OCI-LY7 (cell line): ENCODE data around the gene BASP1. TPM values are rescaled to one million over a fixed set of nuclear protein-coding genes. Genes with fewer than 3 reads are reported as not detected.
"Not testable (repeated sequence)": the region's sequence is repeated elsewhere in the genome, so short reads cannot be mapped to it uniquely, and the experiment has no call there.

Experiments
- BruUV-seq: library from RNA; stranded (reverse); fragments of 400-500 nt; replicated peaks from 2 replicates; lab custom pipeline; 2021; lab: Mats Ljungman, UMichigan
- CTCF ChIA-PET: fragments of 300-600 bp; sonication (Branson Sonifier 250); formaldehyde crosslinking; loops from one replicate; lab custom pipeline; 2022; ENCODE audit warnings: antibody characterized with exemption; ENCODE audit not compliant: unreplicated experiment; lab: Charles Lee
- POLR2A ChIA-PET: fragments of 300-600 bp; sonication (Branson Sonifier 250); formaldehyde crosslinking; loops from one replicate; lab custom pipeline; 2022; ENCODE audit warnings: antibody characterized with exemption; lab: Charles Lee
- DNase-seq: peaks from one replicate; pipeline ENCODE4 v3.0.0-alpha.2; 2015; ENCODE audit warnings: low spot score
- H2AFZ ChIP-seq: fragments of 200-600 bp; sonication (generic), shearing (Covaris generic); 2 replicates; pipeline ENCODE4 v1.6.1; 2014; ENCODE audit warnings: mild to moderate bottlenecking, antibody characterized with exemption, low read length, moderate library complexity
- H3K27ac ChIP-seq: fragments of 200-600 bp; sonication (generic); 2 replicates; pipeline ENCODE4 v1.5.1; 2014; ENCODE audit warnings: mixed run types, low read depth, mild to moderate bottlenecking, moderate library complexity, low read length, inconsistent platforms; ENCODE audit not compliant: poor library complexity, severe bottlenecking
- H3K36me3 ChIP-seq: fragments of 200-600 bp; sonication (generic); 2 replicates; pipeline ENCODE4 v1.6.1; 2014; ENCODE audit warnings: mild to moderate bottlenecking, antibody characterized with exemption, low read length, moderate library complexity, mixed read lengths; ENCODE audit not compliant: insufficient read depth
- H3K4me1 ChIP-seq: fragments of 200-600 bp; sonication (generic); 2 replicates; pipeline ENCODE4 v1.5.1; 2014; ENCODE audit warnings: mild to moderate bottlenecking, low read length; ENCODE audit not compliant: insufficient read depth, poor library complexity, severe bottlenecking
- H3K4me2 ChIP-seq: fragments of 200-600 bp; sonication (generic); 2 replicates; pipeline ENCODE4 v1.6.1; 2014; ENCODE audit warnings: mild to moderate bottlenecking, low read length
- H3K4me3 ChIP-seq: fragments of 200-600 bp; sonication (generic); 2 replicates; pipeline ENCODE4 v1.5.1; 2014; ENCODE audit warnings: mild to moderate bottlenecking, low read depth, low read length; ENCODE audit not compliant: poor library complexity, severe bottlenecking
- H3K79me2 ChIP-seq: fragments of 200-600 bp; sonication (generic); 2 replicates; pipeline ENCODE4 v1.6.1; 2016; ENCODE audit warnings: low read depth, mild to moderate bottlenecking, low read length, moderate library complexity, mixed read lengths; ENCODE audit not compliant: insufficient read depth
- H3K9me2 ChIP-seq: fragments of 200-600 bp; sonication (generic); 2 replicates; pipeline ENCODE4 v1.6.1; 2016; ENCODE audit warnings: mild to moderate bottlenecking, low read length, mixed read lengths; ENCODE audit not compliant: insufficient read depth
- H3K9me3 ChIP-seq: fragments of 200-600 bp; sonication (generic); 2 replicates; pipeline ENCODE4 v1.6.1; 2014; ENCODE audit warnings: mild to moderate bottlenecking, mixed run types, low read length, mixed read lengths
- H4K20me1 ChIP-seq: fragments of 200-600 bp; sonication (generic); 2 replicates; pipeline ENCODE4 v1.6.1; 2014; ENCODE audit warnings: mild to moderate bottlenecking, antibody characterized with exemption, low read length, moderate library complexity, mixed read lengths; ENCODE audit not compliant: insufficient read depth
- EZH2phosphoT487 ChIP-seq: fragments of 200-600 bp; sonication (generic); IDR thresholded peaks from 2 replicates; pipeline ENCODE4 v1.6.1; 2018; ENCODE audit warnings: low read depth, borderline replicate concordance, mild to moderate bottlenecking, mixed run types, antibody characterized with exemption, low read length, moderate library complexity, mixed read lengths
- intact Hi-C: fragments of 100-400 bp; cut with micrococcal nuclease; formaldehyde crosslinking; loops from one replicate; pipeline ENCODE4 v1.10.0; 2022; ENCODE audit not compliant: unreplicated experiment
- total RNA-seq, 2 experiments: library from RNA; depleted of rRNA in 1 of 2; stranded (reverse); fragments of >200 nt in 1 of 2; shearing (Covaris generic) in 1 of 2; gene quantifications; 2 replicates each; pipeline ENCODE4 v1.2.3, GENCODE V29; 2014 to 2022
- TF ChIP-seq, protein P1 (sequence below): fragments of 200-600 bp; sonication (generic); conservative IDR thresholded peaks from 2 replicates; pipeline ENCODE4 v1.5.1; 2014; ENCODE audit warnings: mild to moderate bottlenecking, antibody characterized with exemption, low read length, moderate library complexity, mixed read lengths

The BASP1 gene
- total RNA-seq, 2 experiments from 2014 or later: 23.4 to 64.8 TPM

DNA sequence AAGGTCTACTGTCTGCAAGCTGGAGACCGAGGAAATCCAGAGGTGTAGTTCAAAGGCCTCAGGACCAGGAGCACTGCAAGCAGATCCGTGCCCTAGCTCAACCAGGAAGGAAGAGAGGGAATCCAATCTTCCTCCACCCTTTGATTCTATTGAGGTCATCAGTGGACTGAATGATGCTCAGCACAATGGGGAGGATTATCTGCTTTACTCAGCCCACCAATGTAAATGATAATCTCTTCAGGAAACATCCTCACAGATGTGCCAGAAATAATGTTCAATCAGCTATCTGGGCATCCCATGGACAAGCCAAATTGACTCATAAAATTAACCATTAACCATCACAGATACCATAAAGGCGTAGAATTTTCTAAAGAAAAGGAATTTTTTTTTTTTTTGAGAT lies 92.0 kb downstream of the BASP1 start:
- ChIA-PET CTCF (no interaction called here), POLR2A (interaction anchor here (1.1 kb wide), 1 partner anchor 53 kb away, joined by 3 read pairs; no protein-coding TSS in a partner anchor)
- no peaks in the 10 kb centered on the region for H3K79me2 ChIP-seq
- H3K36me3 ChIP-seq: no peaks in the 10 kb centered on the region
- peaks cover 4% of the 10 kb centered on the region for H3K4me1 ChIP-seq
- TF ChIP-seq, protein P1, sequence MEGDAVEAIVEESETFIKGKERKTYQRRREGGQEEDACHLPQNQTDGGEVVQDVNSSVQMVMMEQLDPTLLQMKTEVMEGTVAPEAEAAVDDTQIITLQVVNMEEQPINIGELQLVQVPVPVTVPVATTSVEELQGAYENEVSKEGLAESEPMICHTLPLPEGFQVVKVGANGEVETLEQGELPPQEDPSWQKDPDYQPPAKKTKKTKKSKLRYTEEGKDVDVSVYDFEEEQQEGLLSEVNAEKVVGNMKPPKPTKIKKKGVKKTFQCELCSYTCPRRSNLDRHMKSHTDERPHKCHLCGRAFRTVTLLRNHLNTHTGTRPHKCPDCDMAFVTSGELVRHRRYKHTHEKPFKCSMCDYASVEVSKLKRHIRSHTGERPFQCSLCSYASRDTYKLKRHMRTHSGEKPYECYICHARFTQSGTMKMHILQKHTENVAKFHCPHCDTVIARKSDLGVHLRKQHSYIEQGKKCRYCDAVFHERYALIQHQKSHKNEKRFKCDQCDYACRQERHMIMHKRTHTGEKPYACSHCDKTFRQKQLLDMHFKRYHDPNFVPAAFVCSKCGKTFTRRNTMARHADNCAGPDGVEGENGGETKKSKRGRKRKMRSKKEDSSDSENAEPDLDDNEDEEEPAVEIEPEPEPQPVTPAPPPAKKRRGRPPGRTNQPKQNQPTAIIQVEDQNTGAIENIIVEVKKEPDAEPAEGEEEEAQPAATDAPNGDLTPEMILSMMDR: no peak
- no peak for TF ChIP-seq EZH2phosphoT487
- no peak overlapping the region for H3K4me2 ChIP-seq
- H4K20me1 ChIP-seq: no peaks in the 10 kb centered on the region
- H3K9me3 ChIP-seq: no peaks in the 10 kb centered on the region
- no peak overlapping the region for H2AFZ ChIP-seq
- no peak overlapping the region for H3K4me3 ChIP-seq
- BruUV-seq: no TSS peak
- H3K9me2 ChIP-seq: no peaks in the 10 kb centered on the region
- H3K27ac ChIP-seq: no peak overlapping the region
- intact Hi-C loops: no loop called here
- DNase-seq: no peak

DNA sequence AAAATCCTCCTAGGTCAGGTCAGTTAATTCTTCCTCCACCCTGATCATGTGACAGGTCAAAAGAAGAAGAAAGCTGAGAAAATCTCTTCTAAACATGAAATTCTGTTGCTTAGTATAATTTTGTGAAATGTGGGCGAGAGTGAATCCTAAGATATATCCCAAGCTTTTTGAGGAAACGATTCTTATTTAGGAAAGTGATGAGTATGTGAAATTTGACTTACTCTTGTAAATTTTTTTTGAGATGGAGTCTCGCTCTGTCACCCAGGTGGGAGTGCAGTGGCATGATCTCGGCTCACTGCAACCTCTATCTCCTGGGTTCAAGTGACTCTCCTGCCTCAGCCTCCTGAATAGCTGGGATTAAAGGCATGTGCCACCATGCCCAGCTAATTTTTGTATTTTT lies 93.1 kb downstream of the BASP1 start:
- H4K20me1 ChIP-seq, H3K27ac ChIP-seq, H3K4me2 ChIP-seq, intact Hi-C loops, H3K4me3 ChIP-seq, DNase-seq, H2AFZ ChIP-seq, BruUV-seq, H3K9me2 ChIP-seq, H3K36me3 ChIP-seq, H3K9me3 ChIP-seq, CTCF ChIA-PET, H3K79me2 ChIP-seq: not testable (repeated sequence)
- POLR2A ChIA-PET: interaction anchor here (1.6 kb wide), 1 partner anchor 42 kb away, joined by 3 read pairs; no protein-coding TSS in a partner anchor
- H3K4me1 ChIP-seq: peaks cover 14% of the 10 kb centered on the region

DNA sequence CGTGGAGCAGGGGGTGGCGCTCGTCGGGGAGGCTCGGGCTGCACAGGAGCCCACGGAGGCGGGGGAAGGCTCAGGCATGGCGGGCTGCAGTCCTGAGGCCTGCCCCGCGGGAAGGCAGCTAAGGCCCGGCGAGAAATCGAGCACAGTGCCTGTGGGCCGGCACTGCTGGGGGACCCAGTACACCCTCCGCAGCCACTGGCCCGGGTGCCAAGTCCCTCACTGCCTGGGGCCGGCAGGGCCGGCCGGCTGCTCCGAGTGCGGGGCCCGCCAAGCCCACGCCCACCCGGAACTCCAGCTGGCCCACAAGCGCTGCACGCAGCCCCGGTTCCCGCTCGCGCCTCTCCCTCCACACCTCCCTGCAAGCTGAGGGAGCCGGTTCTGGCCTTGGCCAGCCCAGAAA lies 94.4 kb downstream of the BASP1 start:
- peaks cover 27% of the 10 kb centered on the region for H3K4me1 ChIP-seq

DNA sequence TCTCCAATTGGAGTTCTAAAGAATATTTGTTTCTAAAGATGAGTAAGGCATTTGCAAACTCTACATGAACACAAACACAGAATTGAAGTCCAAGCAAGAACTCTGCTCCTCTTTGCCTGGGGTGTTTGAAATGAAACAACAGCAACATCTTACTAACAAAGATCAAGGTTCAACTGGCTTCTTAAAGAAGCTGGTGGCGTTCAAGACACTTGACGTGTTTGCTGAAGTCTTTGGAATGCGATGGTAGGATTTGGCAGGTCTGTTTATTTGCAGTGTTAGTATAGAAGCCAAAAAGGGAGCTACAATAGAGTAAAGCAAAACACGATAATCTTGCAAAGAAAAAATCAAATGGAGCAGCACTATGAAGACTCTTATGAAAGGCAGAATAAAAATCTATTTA lies 94.9 kb downstream of the BASP1 start:
- H4K20me1 ChIP-seq: no peaks in the 10 kb centered on the region
- H3K9me3 ChIP-seq: no peaks in the 10 kb centered on the region
- no peaks in the 10 kb centered on the region for H3K9me2 ChIP-seq
- POLR2A ChIA-PET: no interaction called here
- H3K4me1 ChIP-seq: peaks cover 33% of the 10 kb centered on the region
- no peak overlapping the region for H3K27ac ChIP-seq
- DNase-seq: no peak
- intact Hi-C loops: no loop called here
- H3K4me2 ChIP-seq: no peak overlapping the region
- H2AFZ ChIP-seq: 0 out of 2 replicates have a peak overlapping the region, but pooled peaks have one; percentile 30
- no peak overlapping the region for H3K4me3 ChIP-seq
- CTCF ChIA-PET: no interaction called here
- H3K36me3 ChIP-seq: no peaks in the 10 kb centered on the region
- TF ChIP-seq, protein P1: no peak
- no peak for TF ChIP-seq EZH2phosphoT487
- BruUV-seq: no TSS peak
- no peaks in the 10 kb centered on the region for H3K79me2 ChIP-seq

More for the DNA sequence above, 94.4 kb downstream of the BASP1 start:
- H3K9me2 ChIP-seq, CTCF ChIA-PET, H4K20me1 ChIP-seq, H3K4me3 ChIP-seq, H2AFZ ChIP-seq, H3K27ac ChIP-seq, H3K79me2 ChIP-seq, H3K36me3 ChIP-seq, H3K4me2 ChIP-seq, intact Hi-C loops, DNase-seq, BruUV-seq, H3K9me3 ChIP-seq: not testable (repeated sequence)
- POLR2A ChIA-PET: interaction anchor here (1.6 kb wide), 1 partner anchor 44 kb away, joined by 3 read pairs; no protein-coding TSS in a partner anchor
